KMS-11 (cell line): ENCODE results near the gene SUSD3.

Experiments
- H2AFZ ChIP-seq: fragments of 200-600 bp; sonication (generic); 2 replicates; pipeline ENCODE4 v1.6.1; 2016; ENCODE audit warnings: antibody characterized with exemption, mixed run types, low read depth
- H3K27ac ChIP-seq: fragments of 200-600 bp; sonication (generic); 2 replicates; pipeline ENCODE4 v1.6.1; 2016; ENCODE audit warnings: mild to moderate bottlenecking, mixed run types
- H3K27me3 ChIP-seq: fragments of 200-600 bp; sonication (generic); 2 replicates; pipeline ENCODE4 v1.6.1; 2017; ENCODE audit warnings: mild to moderate bottlenecking, low read depth, mixed run types, moderate library complexity; ENCODE audit not compliant: insufficient read depth
- H3K36me3 ChIP-seq: fragments of 200-600 bp; sonication (generic); 2 replicates; pipeline ENCODE4 v1.6.1; 2017; ENCODE audit warnings: mild to moderate bottlenecking, mixed run types; ENCODE audit not compliant: insufficient read depth
- H3K4me1 ChIP-seq: fragments of 200-600 bp; sonication (generic); 2 replicates; pipeline ENCODE4 v1.6.1; 2016; ENCODE audit warnings: mild to moderate bottlenecking, low read depth, mixed run types; ENCODE audit not compliant: poor library complexity, severe bottlenecking
- H3K4me2 ChIP-seq: fragments of 200-600 bp; sonication (generic); 2 replicates; pipeline ENCODE4 v1.7.0; 2016; ENCODE audit warnings: mild to moderate bottlenecking, mixed run types
- H3K4me3 ChIP-seq: fragments of 200-600 bp; sonication (generic); IDR thresholded peaks from 2 replicates; pipeline ENCODE4 v1.6.1; 2017; ENCODE audit warnings: low read depth, low read length, mixed read lengths; ENCODE audit not compliant: insufficient read depth
- H3K79me2 ChIP-seq: fragments of 200-600 bp; sonication (generic); 2 replicates; pipeline ENCODE4 v1.6.1; 2016; ENCODE audit warnings: low read depth, mixed run types; ENCODE audit not compliant: insufficient read depth
- H3K9ac ChIP-seq: fragments of 200-600 bp; sonication (generic); 2 replicates; pipeline ENCODE4 v1.6.1; 2016; ENCODE audit warnings: mild to moderate bottlenecking, mixed run types
- H4K20me1 ChIP-seq: fragments of 200-600 bp; sonication (generic); 2 replicates; pipeline ENCODE4 v1.6.1; 2016; ENCODE audit warnings: mild to moderate bottlenecking, mixed run types; ENCODE audit not compliant: insufficient read depth
- TF ChIP-seq, protein P1 (sequence below): fragments of 200-600 bp; sonication (generic); conservative IDR thresholded peaks from 2 replicates; pipeline ENCODE4 v1.6.1; 2017; ENCODE audit warnings: low read depth, mild to moderate bottlenecking, antibody characterized with exemption, low read length, moderate library complexity, mixed read lengths

SUSD3 gene

DNA sequence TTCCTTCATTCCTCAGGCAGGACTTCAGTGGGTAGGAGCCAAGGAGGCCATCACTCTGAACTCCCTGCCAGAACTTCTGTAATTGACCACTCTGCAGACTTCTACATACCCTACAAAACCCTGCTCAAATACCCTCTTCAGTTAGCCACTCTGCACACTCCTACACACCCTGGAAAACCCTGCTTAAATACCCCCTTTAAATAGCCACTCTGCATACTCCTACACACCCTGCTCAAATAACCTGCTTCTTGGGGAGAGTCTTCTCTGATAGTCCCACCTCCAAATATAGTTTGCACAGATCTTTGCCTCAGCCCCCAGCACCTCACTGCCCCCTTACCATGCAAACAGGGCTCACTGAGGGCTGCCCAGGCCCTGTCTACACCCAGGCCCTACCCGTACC, 18.9 kb downstream of the SUSD3 start:
- peaks cover 6% of the 10 kb centered on the region for H3K4me1 ChIP-seq
- no peak overlapping the region for H2AFZ ChIP-seq
- H4K20me1 ChIP-seq, result no peaks in the 10 kb centered on the region
- no peak overlapping the region for H3K4me3 ChIP-seq
- no peaks in the 10 kb centered on the region for H3K36me3 ChIP-seq
- TF ChIP-seq, protein P1, sequence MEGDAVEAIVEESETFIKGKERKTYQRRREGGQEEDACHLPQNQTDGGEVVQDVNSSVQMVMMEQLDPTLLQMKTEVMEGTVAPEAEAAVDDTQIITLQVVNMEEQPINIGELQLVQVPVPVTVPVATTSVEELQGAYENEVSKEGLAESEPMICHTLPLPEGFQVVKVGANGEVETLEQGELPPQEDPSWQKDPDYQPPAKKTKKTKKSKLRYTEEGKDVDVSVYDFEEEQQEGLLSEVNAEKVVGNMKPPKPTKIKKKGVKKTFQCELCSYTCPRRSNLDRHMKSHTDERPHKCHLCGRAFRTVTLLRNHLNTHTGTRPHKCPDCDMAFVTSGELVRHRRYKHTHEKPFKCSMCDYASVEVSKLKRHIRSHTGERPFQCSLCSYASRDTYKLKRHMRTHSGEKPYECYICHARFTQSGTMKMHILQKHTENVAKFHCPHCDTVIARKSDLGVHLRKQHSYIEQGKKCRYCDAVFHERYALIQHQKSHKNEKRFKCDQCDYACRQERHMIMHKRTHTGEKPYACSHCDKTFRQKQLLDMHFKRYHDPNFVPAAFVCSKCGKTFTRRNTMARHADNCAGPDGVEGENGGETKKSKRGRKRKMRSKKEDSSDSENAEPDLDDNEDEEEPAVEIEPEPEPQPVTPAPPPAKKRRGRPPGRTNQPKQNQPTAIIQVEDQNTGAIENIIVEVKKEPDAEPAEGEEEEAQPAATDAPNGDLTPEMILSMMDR, result no peak
- H3K27me3 ChIP-seq, result no peaks in the 10 kb centered on the region
- H3K79me2 ChIP-seq, result no peaks in the 10 kb centered on the region
- H3K4me2 ChIP-seq, result no peak overlapping the region
- no peak overlapping the region for H3K27ac ChIP-seq
- no peak overlapping the region for H3K9ac ChIP-seq

DNA sequence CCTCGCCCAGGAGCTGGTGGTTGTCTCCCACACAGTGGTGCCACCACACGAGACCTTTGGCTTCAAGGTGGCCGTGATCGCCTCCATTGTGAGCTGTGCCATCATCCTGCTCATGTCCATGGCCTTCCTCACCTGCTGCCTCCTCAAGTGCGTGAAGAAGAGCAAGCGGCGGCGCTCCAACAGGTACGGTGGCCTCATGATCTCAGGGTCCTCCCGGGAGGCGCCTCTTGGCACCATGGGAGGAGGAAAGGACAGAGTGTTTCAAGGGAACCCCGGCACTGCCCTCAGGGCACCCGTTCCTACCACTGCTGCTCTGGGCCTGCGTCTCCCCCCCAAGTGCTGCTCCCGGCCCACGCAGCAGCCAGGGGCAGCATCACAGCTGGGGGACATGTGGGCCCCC, 19.3 kb downstream of the SUSD3 start:
- H3K36me3 ChIP-seq, result no peaks in the 10 kb centered on the region
- TF ChIP-seq, protein P1, result no peak
- peaks cover 1% of the 10 kb centered on the region for H3K4me1 ChIP-seq
- no peak overlapping the region for H3K4me3 ChIP-seq
- H3K27ac ChIP-seq, result no peak overlapping the region
- H2AFZ ChIP-seq, result no peak overlapping the region
- H4K20me1 ChIP-seq, result no peaks in the 10 kb centered on the region
- no peak overlapping the region for H3K9ac ChIP-seq
- H3K4me2 ChIP-seq, result no peak overlapping the region
- H3K27me3 ChIP-seq, result no peaks in the 10 kb centered on the region
- no peaks in the 10 kb centered on the region for H3K79me2 ChIP-seq

DNA sequence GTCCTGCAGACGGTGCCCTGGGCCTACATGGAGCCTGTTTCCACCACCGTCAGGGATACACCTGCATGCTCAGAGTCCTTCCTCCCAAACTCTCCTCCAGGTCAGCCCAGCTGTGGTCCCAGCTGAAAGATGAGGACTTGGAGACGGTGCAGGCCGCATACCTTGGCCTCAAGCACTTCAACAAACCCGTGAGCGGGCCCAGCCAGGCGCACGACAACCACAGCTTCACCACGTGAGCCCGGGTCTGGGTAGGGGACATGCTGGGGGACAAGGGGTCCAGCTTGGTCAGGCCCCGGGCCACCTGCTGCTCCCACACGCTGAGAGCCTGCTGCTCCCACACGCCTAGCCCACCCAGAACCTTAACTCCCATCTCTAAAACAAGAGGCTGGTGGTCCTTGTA, 20.9 kb downstream of the SUSD3 start:
- TF ChIP-seq, protein P1, result no peak
- no peak overlapping the region for H3K4me3 ChIP-seq
- H3K27ac ChIP-seq, result no peak overlapping the region
- H4K20me1 ChIP-seq, result no peaks in the 10 kb centered on the region
- no peaks in the 10 kb centered on the region for H3K27me3 ChIP-seq
- no peak overlapping the region for H3K9ac ChIP-seq
- no peaks in the 10 kb centered on the region for H3K36me3 ChIP-seq
- no peaks in the 10 kb centered on the region for H3K79me2 ChIP-seq
- no peak overlapping the region for H2AFZ ChIP-seq
- no peaks in the 10 kb centered on the region for H3K4me1 ChIP-seq
- no peak overlapping the region for H3K4me2 ChIP-seq

DNA sequence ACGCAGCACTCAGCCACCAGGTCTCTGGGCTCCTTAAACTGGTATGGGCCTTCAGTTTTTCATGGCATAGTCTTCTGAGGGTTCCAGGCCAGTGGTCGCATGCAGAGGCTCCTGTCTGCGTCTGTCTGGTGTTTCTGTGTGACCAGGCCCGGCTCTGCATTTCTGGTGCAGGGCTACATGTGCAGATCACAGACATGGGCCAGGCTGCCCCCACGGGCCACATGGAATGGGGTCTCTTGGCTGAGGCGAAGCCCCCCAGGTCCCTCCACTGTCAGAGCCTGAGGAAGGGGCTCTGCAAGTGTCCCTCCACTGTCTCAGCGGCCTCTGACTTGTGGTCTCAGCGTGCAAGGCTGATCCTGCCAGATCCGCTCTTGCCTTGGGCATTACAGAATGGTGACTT, 21.9 kb downstream of the SUSD3 start:
- TF ChIP-seq, protein P1, result no peak
- H3K79me2 ChIP-seq, result no peaks in the 10 kb centered on the region
- no peak overlapping the region for H3K9ac ChIP-seq
- no peaks in the 10 kb centered on the region for H3K27me3 ChIP-seq
- H3K27ac ChIP-seq, result no peak overlapping the region
- no peaks in the 10 kb centered on the region for H3K36me3 ChIP-seq
- no peaks in the 10 kb centered on the region for H3K4me1 ChIP-seq
- no peak overlapping the region for H3K4me2 ChIP-seq
- H4K20me1 ChIP-seq, result no peaks in the 10 kb centered on the region
- no peak overlapping the region for H3K4me3 ChIP-seq
- H2AFZ ChIP-seq, result no peak overlapping the region

DNA sequence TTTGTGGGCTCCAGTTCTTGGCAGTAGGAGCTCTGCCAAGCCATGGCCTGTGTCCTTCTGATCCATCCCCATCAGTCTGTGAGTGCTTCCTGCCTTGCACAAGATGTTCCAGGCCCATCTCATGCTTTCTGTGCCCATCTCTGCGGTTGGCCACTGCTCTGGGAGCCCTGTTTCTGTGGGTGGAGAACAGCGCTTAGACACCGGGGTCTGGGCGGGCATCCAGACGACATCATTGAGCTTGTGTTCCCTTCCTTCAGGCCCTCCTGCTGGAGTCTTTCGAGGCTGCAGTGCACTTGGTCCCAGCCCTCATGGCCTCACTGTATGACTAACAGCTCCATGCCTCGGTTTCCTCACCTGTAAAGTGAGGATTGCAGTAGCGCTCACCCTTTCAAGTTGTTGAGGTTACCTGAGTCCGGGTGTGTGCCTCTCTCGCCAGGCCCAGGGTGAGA, 22.6 kb downstream of the SUSD3 start:
- no peaks in the 10 kb centered on the region for H3K79me2 ChIP-seq
- H3K27me3 ChIP-seq, result no peaks in the 10 kb centered on the region
- H3K4me2 ChIP-seq, result no peak overlapping the region
- H3K4me1 ChIP-seq, result no peaks in the 10 kb centered on the region
- H3K9ac ChIP-seq, result no peak overlapping the region
- H3K4me3 ChIP-seq, result no peak overlapping the region
- TF ChIP-seq, protein P1, result no peak
- no peaks in the 10 kb centered on the region for H4K20me1 ChIP-seq
- no peaks in the 10 kb centered on the region for H3K36me3 ChIP-seq
- no peak overlapping the region for H2AFZ ChIP-seq
- H3K27ac ChIP-seq, result no peak overlapping the region
